GM18951 (cell line): Measurements from ENCODE around the gene ZPR1.

Experiments
- POLR2A ChIP-seq: IDR thresholded peaks from 4 replicates; pipeline ENCODE4 v1.6.1; 2011; ENCODE audit warnings: mild to moderate bottlenecking; ENCODE audit not compliant: insufficient read length, insufficient read depth; ENCODE audit errors: extremely low read depth
- in situ Hi-C: fragments of 300-500 bp; cut with MboI; formaldehyde crosslinking; loops from one replicate; pipeline ENCODE4 v1.12.0; 2022; ENCODE audit warnings: low sequenced_read_pairs, mixed read lengths, inconsistent platforms; ENCODE audit not compliant: unreplicated experiment

The ZPR1 gene

DNA sequence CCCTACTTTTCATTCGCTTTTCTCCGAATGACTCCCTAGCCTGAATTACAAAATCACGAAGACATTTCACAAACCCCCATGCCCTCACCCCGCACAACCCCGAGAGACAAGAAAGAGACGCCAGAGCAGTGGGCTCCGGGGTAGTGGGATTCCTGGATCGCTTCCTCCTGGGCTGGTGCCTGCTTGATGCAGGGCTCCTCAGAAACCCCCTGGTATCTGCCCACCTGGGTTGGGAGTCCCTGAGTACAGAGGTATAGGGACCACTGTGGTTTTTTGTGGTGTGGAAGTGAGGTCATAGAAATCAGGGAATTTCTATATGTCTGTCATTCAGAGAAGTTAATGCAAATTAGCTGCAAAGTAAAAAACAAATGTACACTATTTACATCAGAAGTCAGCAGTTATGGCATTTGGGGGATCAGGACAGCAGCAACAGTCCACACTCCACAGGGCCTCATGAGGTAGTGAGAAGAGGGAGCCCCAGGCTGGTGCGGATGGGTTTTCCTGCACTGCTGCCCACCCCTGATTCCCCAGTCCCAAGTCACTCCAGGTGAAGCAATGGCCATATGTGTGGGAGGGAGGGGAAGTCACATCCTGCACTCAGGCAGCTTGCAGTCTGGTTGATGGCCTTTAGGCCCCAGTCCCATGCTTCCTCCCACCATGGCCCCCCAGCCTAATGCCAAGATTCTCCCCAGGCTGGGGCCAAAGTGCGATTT, 54.6 kb downstream of the ZPR1 start:
- no peak for TF ChIP-seq POLR2A
- in situ Hi-C loops = no loop called here

DNA sequence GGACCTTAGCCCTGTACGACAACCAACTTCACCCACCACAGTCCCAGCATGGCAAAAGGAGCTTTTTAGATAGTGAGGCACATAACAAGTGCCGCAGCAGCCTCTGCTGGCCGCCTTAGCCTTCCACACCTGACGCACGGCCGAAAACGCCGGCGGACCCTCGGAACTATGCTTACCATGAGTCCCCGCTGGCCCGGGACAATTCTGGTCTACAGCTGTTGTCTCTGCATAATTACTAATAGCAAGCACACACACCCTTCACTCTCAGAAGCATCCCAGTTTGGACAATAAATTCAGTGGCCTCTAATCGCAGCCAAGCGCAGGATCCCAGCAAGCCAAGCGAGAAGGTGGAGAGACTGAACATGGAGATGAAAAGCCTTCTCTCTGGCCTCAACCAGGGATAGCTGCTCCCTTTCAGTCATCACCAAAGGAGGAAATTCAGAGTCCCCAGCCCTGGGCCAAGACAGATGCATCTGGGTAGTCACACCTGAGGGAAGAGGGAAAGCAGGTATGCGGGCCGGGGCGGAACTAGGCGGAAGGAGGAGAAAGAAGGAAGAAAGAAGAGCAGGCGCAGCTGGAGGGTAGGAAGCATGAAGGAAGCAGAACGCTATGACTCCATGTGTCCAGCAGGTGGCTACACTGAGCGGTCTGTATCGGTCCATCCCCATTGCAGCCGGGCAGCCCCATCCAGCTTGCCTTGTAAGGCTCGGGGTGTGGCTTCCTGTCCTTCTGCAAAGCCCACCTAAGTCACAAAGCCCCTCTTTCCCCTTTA, 55.4 kb downstream of the ZPR1 start:
- in situ Hi-C loops = no loop called here

DNA sequence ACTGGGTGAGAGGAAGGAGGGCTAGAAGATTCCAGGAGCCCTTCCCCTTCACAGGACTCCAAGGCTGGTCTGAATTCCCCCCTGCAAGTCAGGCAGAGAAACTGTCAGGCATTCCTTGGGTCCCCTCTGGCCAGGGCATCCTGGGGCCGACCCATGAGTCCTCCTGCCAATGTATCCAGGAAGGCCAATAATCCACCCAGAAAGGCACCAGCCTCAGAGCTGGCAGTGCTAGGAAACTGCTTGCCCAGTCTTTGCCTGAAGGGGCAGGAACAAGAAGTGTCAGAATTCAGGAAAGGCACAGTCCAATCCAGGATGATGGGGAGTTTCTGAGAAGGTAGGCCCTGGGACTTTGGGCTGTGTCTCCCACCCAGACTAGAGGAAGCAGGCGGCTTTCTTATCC, 56.0 kb downstream of the ZPR1 start:
- in situ Hi-C loops = no loop called here
- no peak for TF ChIP-seq POLR2A

More for the DNA sequence above, 55.4 kb downstream of the ZPR1 start:
- TF ChIP-seq POLR2A = no peak

DNA sequence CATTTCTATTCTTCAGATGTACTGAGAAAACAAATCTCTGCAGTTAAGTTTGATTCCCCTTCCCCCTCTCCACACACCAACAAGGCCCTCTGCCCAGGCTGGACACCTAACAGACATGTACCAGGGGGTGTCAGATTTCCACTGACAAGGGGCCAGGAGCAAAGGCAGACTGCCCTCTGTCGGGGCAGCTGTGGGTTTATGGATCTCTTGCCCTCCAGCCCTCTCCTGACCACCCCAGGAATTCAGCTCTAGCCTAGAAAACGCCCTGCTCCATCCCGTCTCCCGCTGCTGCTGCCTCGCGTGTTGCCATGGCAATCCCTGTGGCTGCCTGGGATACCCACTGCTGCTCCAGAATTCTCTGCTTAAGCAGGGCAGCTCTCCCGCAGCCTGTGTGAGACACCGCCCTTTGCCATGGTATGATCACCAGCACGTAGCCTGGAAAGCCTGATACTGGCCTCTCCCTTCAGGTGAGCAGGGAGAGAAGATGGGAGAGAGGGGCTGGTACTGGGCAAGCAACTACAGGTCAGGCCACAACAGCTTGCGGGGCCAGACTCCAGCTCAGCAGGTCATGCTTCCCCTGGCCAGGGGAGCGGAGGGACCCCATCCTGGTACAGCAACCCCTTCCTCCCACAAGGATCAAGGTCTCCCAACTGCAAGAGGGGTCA, 56.6 kb downstream of the ZPR1 start:
- in situ Hi-C loops = no loop called here
- no peak for TF ChIP-seq POLR2A

DNA sequence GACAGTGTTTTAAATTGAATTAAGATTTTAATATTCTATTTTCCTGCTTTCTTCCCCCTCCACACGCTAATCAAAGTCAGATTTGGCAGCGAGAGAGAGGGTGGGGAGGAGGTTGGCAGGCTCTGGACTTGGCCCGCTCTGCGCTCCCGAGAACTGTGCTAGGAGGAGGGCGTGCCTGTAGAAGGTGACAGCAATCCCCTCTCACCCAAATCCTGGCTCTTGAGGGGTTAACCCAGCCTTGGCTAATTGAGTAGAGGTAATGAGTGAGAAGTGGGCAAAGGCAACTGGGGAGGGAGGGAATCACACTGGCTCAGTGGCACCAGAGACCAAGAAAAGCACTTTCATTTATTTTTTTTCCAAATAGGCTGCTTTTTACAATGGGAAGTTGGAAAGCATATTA, 57.2 kb downstream of the ZPR1 start:
- TF ChIP-seq POLR2A = no peak
- in situ Hi-C loops = no loop called here

DNA sequence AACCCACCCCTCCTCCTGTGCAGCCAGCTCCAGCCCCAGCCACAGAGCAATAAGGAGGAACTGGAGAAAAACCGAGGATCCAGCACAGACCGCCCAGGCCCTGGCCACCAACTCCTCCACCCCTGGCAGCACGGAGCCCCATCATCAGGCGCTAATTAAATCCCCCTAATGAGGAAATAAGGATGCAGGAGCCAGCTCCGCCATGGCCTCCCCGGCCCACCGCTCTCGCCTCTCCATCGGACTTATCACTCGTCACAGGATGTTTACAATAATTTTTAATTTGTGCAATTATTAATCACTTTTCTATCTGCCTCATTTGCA, 57.6 kb downstream of the ZPR1 start:
- in situ Hi-C loops = no loop called here

DNA sequence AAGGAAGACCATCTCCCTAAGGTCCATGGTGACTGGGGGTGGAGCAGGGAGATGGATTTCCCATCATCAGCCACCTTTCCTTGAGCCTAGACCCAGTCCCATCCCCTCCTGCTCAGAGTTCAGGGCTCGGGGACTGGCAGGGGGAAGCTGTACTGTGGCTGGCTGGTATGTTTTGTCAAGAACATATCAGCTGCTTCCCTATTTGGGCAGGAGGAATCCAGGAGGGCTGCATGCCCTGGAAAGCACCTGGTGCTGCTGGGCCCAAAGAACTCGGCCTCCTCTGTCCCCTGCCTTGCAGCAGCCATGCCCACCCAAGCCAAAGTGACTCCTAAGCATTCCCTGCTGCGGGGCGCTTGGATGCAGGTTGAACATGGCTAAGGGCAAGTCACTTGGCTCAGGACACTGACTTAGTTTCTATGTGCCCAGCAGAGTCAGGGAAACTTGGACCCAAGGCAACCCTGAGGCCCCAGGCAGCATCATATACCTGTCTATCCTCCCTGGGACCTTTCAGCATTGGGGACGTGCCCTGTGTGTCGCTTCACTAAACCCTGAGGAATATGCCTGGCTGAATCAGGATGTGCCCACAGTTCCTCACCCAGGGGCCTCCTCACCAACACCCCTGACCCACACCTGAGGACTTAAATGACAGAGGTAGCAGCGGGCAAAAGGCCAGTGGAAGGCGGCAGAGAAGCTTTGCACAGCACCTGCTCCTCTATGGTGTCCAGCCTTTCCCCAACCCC, 58.2 kb downstream of the ZPR1 start:
- in situ Hi-C loops = no loop called here
- no peak for TF ChIP-seq POLR2A

More for the DNA sequence above, 57.6 kb downstream of the ZPR1 start:
- TF ChIP-seq POLR2A = no peak

DNA sequence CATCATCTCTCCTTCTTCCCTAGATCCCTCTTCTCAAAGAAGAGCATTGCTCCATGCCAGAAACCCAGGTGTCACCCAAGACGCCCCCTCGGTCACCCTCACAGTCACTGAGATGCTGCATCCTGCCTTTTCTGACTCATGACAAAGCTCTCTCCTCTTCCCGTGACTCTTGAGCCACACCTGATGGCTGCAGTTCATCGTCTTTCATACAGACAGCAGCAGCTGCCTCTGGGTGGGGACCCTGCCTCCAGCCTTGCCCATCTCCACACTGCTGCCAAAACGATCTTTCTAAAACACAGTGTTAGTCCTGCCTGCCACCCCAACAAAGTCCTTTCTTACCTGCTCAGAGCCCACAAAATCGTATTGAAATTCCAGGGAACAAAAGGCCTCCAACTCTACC, 59.8 kb downstream of the ZPR1 start:
- in situ Hi-C loops = no loop called here
- TF ChIP-seq POLR2A = no peak

DNA sequence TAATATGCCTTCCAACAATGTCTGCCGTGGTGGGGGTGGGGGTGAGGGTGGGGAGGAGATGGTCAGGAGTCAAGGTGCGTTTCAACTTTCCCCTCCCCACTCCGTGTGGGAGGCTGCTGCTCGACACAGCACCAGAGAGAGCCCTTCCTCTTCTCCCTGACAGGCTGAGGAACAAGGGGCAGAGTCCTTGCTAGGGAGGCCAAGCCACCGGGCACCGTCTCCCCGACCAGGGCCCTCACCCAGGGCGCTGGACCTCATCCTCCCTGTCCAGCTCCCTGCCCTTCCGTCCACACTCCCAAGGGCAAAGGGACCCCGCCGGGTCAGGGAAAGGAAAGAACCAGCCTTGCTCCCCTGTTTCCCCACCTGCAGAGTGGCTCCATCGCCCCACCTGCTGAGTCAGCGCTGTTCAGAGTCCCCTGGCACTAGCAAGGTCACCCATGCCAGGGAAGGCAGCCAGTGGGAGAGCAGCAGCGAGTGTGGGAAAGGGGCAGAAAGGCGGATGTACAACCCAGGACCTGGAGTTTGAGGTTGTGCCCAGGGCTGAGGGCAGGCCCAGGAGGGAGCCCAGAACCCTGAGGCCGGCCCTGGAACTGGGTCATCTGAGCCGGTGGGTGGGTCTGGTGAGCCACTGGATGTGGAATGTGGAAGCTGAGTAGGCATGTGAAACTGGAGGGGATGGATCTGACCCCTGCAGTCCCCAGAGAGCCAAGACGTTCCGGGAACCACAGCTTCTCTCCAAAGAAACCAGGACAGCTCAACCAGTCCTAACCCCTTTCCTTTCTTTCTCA, 62.2 kb downstream of the ZPR1 start:
- no peak for TF ChIP-seq POLR2A
- in situ Hi-C loops = no loop called here

DNA sequence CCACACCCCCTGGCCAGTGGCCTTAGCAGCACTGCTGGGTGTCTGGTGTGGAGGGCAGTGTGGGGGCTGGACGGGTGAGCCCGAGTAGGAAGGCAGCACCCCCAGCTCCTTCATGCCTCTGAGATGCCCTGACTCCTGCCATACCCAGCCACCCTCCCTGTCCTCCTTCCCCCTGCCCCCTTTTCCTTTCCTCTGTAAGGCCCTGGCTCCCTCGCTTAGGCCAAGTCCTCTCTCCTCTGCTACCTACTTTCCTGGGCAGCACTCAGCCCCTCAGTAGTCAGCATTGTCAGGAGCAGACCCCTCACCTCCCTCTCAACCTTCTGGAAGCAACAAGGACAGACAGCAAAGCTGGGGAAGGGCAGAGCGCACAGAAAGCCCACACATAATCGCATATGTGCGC, 63.0 kb downstream of the ZPR1 start:
- in situ Hi-C loops = no loop called here
- TF ChIP-seq POLR2A = no peak
